GM12891 (cell line): ENCODE results near the gene MYCBP2.

Experiments
- POLR2A ChIP-seq: IDR thresholded peaks from 2 replicates; pipeline ENCODE4 v1.6.1; 2011; ENCODE audit warnings: low read depth, low read length, control low read depth
- POLR2AphosphoS5 ChIP-seq: IDR thresholded peaks from 2 replicates; pipeline ENCODE4 v1.6.1; 2011; ENCODE audit warnings: low read depth, low read length, control low read depth
- POU2F2 ChIP-seq: IDR thresholded peaks from 2 replicates; pipeline ENCODE4 v1.6.1; 2011; ENCODE audit warnings: low read depth, mild to moderate bottlenecking, control low read depth, low read length, moderate library complexity
- TAF1 ChIP-seq: IDR thresholded peaks from 2 replicates; pipeline ENCODE4 v1.6.1; 2011; ENCODE audit warnings: low read depth, low read length, control low read depth

GRCh38 chr13:77222000-77222690 lies 104.7 kb downstream of the MYCBP2 start:
- TF ChIP-seq POLR2AphosphoS5 (no peak), POLR2A (no peak), TAF1 (no peak), POU2F2 (no peak)
